GM23248 (cell line): Measurements from ENCODE around the gene FCN3.

Experiments
- EZH2 ChIP-seq: fragments of 200-600 bp; sonication (generic); IDR thresholded peaks from 2 replicates; pipeline ENCODE4 v1.6.1; 2018; ENCODE audit warnings: antibody characterized with exemption, mild to moderate bottlenecking; ENCODE audit not compliant: insufficient read depth, poor library complexity, severe bottlenecking
- EZH2phosphoT487 ChIP-seq: fragments of 200-600 bp; sonication (generic); IDR thresholded peaks from 2 replicates; pipeline ENCODE4 v1.6.1; 2018; ENCODE audit warnings: antibody characterized with exemption, moderate library complexity, mild to moderate bottlenecking, low read depth; ENCODE audit not compliant: insufficient read depth

DNA sequence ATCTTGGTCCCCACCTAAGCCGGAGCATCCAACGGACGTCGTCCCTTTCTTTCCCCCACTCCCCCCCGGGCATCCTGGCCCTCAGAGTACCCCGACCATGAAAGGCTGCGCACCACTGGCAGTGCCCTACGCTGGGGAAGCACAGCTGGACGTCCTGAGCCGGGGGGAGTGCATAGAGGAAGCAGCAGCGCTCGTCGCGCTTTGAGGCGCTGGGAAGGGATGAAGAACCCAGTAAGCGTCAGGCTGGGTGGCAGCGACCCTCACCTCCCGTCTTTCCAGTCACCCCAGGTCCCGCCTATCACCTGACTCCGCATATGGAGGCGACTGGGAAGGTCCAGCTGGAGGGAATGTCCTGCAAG, 13.6 kb downstream of the FCN3 start:
- TF ChIP-seq EZH2phosphoT487 (no peak), EZH2 (no peak)
